Activated T-cell treated with anti-CD3 and anti-CD28 coated beads for 1 hour (primary cell): ENCODE results near the gene CPB1.

Experiments
- DNase-seq: peaks from one replicate; pipeline ENCODE4 v3.0.0-alpha.2; 2020; ENCODE audit warnings: low read depth

Gene CPB1

DNA sequence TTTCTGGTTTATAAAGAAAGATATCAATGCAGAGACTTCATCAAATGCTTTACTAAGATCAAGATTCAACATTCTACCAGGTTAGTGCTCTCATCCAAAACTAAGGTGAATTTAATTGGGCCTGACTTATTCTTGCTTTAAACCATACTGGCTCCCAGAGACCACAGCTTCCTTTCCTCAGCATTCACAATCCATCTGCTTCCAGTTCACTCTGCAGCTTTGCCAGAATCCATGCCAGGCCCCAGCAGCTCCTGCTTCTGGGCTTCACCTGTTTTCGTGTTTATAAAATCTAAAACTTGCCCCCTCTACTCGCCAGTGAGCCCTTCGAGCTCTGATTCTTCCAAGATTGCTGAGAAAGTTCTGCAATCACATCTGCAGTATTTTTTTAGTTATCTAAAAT, 2.3 kb downstream of the CPB1 start:
- DNase-seq, result no peak

DNA sequence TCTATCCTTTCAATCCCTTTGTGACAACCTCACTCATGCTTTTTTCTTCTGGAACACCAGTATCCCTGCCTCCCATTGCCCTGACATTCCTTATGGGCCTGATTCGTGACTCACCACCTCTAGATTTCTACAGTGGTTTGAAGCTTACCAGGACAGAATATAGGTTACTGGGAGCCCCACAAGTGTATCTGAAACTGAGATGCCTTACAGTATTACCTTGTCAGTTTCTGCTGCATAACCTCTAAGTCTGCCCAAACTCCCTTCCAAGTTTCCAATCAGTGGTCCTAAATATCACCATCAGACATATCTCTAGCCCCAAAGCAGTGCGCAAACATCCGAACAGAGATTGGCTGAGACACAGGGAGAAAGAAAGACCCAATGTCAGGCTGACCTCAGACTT, 5.6 kb downstream of the CPB1 start:
- no peak for DNase-seq

DNA sequence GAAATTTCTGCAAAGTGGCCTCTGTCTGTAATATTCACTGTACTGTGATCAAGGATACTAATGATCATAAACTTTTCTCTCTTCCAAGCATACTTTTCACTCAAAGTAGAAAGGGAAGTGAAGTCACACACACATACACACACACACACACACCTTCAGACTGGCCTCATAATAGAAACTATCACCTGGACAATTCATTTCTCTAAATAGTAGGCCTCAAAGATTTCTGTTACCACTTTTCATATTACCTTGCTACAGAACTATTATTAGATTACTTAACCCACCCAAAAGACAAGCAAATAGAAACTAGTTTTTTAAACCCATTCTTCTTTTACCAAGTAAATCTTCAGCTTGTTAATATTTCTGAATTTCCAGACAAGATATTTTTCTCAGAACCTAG, 12.2 kb downstream of the CPB1 start:
- DNase-seq, result no peak

DNA sequence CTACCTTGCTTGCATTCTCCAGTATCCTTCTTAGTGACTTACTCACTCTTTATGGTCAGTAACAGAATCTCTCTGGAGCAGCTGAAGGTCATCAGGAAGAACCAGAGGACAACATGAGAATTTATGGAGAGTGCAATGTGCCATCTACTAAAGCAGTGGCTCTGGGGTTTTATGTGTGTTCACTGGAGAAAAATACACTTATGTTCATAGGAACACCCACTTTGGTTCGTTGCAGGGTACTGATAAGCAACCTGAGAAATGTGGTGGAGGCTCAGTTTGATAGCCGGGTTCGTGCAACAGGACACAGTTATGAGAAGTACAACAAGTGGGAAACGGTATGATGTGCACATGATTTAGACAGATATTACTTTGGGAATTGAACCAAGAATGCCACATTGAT, 12.8 kb downstream of the CPB1 start:
- no peak for DNase-seq

DNA sequence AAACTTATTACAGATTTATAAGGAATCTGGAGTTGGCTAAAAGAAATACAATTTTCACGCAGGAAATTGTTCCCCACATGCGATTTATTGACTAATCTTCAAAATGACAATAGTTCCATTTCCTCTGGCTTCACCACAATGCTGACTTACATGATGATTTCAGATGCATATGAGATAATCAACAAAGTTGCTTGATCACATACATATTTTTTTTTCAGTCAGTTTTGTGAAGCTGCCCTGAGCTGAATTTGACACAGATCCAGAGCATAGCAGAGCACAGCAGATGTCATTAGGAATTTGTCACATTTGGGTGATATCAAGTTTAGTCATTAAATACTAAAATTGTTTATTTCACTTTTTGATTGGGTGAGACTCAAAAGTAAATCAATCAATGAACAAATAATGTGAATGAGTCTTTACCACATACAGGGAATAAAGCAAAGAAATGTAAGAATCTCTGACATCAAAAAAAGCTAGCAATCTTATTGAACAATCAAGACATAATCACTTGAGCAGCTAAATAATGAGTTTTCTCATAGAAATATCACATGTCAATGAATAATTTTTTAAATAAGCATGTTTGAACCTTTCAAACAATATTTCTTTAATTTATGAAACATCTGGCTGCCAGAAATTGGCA, 18.3 kb downstream of the CPB1 start:
- DNase-seq, result no peak

DNA sequence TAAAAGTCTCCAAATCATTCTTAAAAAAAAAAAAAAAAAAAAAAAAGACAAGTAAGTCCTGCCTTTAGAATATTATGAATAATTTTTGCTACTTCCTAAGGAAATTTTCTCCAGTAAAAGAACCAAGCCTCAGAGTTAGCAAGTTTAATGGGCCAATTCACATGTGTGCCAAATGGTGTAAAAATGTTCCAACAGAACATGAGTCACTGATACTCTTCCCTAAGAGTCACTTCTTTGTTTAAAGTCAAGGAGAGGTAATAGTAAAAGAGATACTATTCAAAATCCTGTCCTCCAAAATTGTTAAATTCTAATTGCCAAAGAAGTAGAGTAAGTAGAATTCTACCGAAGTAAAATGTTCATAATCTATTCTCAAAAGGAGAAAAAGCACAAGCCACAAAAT, 19.7 kb downstream of the CPB1 start:
- no peak for DNase-seq

DNA sequence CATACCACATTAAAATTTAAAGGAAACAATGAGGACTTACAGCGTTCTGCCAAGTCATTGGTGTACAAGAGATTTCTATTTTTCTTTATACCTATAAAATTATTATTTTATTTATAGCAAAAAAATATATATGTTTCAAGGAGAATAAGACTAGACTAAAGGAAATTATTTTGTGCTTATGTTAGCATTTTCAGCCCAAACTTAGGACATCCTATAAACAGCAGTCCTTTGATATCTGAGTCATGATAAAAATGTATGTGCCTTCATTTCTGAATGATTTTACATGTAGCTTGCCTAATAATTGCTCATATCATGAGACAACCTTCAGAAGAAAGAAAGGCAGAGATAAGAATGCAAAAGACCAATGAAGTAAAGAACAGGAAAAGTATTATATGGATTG, 20.8 kb downstream of the CPB1 start:
- DNase-seq, result no peak

DNA sequence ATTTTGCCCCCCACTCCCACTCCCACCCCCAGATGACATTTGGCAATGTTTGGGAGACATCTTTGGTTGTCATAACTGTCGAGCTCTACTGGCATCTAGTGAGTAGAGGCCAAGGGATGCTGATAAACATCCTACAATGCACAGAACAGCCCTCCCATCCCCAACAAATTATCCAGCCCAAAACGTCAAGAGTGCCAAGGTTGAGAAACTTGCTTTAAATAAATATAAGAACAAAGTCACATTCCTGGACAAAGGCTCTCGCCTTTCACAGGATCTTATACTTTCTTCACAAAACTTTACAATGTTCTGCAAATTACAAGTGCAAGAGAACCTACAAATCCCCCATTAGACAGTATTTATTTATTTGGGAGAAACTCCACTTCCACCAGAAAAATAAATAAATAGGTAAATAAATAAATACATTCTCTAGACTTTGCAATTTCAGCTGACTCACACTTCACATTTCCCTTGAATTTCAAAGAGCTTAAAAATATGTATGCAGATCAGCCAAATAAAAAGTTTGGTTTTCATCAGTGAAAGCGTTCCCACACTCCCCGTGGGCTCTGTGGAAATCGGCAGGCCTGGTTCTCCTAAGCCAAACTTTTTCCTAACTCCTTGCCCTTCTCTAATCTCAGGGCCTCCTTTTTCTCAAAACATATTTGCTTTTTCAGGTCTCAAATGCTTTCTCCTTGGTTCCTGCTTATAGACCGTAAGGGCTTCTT, 24.8 kb downstream of the CPB1 start:
- DNase-seq, result no peak

DNA sequence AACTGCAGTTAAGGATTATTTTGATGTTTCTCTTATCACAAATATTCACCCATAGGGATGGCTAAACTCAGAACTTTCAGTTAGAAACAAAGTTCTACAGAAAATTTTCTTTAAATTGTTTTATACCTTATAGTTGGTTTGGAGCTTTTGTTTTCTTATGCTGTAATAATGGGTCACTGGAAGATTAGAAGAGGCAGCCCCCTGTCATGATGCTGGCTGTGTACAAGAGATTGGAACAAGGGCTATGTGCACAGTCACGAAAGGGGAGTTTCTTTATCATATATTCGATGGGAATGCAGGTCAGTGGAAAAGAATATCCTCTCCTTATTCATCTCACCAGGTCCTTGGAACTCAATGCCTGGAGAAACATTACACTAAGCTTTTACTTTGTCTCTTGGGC, 25.5 kb downstream of the CPB1 start:
- no peak for DNase-seq

DNA sequence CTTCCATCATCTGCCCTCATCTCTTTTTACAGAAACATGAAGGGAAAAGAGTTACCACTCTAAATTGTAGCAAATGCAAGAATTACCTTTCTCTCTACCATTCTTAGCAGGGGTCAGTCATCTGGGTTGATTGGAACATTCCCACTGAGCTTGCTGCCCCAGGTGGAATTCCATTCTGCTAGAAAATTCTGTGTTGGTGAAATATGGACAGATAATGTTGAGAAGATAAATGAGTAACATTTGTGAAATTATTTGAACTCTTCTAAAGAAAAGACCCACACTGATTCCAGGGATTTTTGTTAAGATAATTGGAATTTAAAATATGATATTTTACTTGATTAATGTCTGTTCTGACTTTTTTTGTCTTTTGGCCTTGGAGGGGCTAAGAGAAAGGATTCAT, 26.4 kb downstream of the CPB1 start:
- no peak for DNase-seq

DNA sequence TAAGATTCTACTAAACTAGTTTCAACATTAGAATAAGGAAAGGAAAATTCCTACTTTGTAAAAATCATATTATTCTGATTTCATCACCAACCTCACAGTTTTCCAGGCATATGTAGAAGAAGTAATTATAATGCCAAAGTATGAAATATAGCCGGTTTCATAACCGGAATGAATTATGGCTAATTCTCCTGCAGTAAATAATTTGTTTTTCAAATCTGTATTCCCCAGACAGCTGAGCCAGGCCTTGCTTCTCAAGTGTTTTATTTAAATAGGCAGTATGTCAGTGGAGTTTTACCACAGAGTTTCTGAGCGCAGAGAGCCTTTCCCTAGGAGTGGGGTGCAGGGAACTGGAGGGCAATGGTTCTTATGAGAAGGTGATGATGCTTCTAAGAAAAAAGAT, 28.8 kb downstream of the CPB1 start:
- no peak for DNase-seq

DNA sequence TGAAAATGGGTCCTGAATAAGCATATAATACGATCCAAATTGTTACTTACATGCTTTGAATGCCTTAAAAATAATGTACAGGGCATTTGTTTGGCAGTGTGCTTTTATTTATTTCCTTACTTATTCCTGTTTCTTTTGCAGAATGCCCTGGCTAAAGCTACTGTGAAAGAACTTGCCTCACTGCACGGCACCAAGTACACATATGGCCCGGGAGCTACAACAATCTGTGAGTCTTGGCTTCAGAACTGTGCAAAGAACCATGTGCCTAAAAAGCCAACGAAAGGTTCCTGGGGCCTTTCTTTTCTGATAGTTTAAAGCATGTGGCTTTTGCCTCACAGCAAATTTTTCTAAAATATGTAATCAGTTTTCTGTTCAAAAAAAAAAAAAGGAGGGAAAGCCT, 29.7 kb downstream of the CPB1 start:
- no peak for DNase-seq

DNA sequence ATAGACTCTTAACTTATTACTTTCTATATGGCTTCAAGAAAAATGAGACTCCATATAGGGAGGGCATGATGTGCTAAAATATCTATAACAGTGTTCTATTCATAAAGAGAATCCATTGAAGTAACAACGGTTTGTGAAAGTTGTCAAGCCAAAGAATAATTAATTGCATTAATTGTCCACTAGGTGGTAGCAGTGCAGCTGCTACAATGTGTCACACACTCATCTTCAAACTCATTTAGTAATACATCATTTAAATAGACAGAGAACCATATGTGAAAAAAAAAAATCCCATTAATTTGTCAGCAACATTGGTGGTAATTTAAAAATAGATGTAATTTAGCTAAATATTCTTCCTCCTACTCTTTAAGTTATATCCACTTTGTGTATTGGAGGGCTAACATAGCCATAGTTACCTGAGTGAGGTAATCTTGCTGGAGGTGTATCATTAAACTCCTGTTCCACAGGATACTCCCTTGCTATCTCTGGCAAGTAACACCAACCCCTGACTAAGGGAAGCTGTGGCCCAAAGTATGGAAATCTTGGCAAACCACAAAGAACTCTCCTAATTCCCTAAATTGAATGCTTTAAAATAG, 33.8 kb downstream of the CPB1 start:
- DNase-seq, result no peak

DNA sequence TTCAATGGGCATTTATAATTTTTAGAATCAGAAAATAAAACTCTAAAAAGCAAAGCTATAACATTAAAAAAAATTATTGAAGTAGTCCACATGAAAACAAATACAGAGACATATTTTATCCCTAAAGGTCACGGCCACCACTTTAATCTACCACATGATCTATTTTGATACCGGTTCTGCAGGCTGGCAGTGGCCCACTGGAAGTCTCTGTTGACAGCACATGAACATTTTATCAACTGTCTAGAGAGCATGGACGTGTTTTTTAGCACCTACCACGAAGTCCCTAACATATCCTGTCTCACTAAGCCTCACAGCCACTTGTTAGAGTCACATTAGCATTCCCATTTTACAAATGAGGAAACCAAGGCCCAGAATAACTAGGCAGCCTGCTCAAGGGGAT, 35.7 kb downstream of the CPB1 start:
- no peak for DNase-seq

DNA sequence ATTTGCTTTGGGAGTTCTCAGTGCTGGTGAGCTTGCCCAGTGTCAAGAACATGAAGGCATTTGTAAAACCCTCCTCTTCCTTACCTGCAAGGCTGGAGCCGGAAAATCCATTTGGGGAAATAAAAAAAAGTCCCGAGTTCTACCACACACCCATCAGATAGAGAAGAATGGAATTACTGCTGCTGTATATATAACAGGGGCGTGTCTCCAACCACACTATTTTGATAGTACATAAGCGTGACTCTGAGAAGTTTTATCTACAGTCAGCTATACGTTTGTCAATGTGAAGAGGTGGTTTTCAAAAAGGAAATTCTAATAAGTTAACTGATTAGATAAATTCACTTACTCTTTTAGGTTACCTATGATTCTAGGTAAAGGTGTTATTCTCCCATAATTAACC, 36.2 kb downstream of the CPB1 start:
- no peak for DNase-seq

DNA sequence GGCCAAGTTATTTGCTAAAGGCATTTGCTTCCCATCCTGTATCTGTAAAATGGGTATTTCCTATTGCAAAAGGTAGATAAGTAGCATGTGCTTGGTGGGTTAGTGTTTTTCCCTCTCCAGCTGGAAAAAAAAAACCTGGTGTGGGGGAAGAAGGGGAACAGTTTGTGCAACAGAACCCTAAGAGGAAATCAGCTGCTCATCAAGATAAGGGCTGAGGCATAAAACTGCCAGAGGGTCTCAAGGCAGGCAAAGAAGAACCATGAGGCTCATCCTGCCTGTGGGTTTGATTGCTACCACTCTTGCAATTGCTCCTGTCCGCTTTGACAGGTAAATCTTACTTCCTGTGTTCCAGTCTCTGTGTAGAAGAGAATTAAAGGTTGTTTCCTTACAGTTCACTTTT, 37.4 kb downstream of the CPB1 start, which contains the start of gene CPA3:
Gene CPA3 (plus strand): TSS at position 248 of the 400 bp plus-strand sequence. CDS start 12 bp downstream, at position 260.
- DNase-seq, result no peak

DNA sequence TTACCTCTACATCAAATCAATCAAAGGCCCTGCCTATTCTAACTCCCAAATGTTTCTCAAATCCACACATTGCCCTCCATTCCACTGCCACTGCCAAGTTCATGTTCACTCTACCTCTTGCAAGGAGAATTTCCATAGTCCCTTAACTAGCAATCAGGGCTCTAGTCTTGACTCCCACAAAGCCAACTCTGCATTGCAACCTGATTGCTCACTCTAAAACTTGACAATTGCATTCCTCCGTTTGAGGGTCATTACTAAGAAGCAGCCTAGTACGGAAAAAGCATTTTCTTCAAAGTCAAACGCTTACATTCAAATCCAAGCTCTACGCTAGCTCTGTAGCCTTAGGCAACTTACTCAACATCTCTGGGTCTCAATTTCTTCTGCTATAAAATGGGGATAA, 38.6 kb downstream of the CPB1 start:
- DNase-seq, result no peak

DNA sequence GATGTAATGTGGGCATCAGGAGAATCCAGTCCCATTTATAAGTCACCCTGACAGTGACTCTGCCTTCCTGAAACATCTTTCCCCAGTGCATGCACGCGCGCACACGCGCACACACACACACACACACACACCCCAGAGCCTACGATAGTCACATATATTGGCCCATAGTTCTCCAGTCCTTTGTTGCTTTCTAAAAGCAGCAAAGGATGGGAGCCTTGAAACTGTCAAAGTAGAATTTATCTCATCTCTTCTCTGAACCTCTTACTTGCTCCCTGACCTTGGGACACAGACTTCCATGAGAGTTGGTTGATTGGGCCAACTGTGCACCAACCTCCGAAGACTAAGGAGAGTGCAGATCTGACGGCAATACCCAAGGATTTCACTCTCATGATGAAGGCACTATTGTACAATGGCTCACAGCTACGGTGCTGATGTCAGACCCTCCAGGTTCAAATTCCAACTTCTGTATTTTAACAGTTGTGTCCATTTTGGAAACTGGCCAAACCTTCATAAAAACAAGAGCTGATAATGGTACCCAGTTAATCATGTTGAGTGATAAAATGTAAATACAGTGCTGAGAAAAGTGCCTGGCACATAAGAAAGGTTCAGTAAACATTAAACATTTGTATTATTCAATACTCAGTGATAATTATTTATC, 45.8 kb downstream of the CPB1 start:
- DNase-seq, result no peak

DNA sequence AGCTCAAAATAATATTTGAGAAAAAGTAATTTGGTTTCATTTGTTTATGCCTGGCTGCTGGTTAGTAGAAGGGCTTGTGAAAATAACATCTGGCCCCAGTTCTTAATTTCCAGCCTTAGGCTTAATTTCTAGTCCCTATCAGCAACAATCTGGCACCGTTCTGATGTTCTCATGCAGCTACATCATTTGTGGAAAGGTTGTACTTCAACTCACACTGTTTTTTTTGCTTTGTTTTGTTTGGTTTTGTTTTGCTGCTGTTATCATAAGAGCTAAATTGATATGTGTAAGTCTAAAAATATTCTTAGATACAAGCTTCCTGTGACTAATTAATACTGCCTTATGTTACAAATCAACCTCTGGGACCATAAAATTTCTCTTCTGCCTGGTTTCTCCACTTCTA, 46.4 kb downstream of the CPB1 start:
- no peak for DNase-seq

DNA sequence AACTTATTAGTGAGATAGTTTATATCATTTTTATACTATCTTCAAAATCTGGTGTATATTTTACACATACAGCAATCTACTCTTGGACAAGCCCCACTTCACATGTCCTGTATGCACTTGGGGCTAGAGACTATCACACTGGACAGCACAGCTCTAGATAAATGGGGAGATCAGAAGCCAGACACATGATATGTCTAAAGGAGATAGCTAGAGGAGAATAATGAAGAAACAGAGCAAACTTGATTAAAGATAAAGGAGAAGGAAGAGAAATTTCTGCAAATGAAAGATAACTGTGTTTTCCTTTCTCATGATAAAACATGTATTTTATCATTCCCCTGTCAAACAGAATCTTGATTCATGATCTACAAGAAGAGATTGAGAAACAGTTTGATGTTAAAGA, 50.5 kb downstream of the CPB1 start:
- no peak for DNase-seq

DNA sequence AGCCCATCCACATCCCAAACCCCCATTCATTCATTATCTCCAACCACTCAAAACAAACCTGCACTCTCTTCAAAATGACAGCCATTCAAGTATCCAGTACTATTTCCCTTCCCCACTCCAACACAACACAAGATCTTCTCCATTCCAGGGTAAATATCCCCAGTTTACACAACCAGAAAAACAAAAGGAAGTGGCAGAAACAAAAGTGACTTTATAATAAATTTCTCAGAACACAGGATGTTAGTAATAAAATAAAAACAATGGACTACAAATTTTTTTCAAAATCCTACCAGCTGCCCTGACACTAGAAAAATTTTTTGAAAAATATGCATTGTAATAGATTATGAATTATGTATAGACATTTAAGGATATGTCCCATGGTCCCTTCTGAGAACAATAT, 51.6 kb downstream of the CPB1 start:
- DNase-seq, result no peak

DNA sequence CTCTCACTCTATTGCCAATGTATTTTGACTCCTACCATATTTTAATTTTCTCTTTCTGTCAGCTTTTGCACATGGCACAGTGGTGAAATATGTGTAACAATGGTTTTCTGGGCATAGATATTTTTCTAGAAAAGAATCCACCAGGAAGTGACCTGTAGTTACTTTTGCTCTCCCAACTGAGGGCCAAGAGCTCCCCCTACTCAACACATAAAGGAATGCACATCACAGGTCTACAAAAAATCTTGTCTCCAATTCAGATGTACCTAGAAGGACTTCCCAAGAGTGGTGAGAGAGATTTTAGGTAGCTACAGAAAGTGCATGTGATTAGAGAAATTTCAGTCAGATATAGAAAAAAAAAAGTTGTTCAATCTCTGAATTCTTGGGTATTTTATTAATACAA, 53.1 kb downstream of the CPB1 start:
- DNase-seq, result no peak

DNA sequence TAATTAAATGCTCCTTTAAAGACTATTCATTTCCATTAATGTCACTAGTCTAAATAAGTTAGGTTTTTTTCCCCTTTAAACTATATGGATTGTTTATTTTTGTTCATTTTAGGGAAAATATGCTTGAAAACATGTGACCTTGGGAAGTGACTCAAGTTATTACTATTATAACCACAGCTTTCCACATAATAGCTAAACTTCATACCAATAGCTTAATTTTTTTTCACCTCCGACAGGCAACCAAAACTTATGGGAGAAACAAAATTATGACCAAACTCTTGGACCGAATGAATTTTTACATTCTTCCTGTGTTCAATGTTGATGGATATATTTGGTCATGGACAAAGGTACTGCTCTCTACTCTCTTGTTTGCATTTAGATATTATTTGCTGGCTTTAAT, 53.7 kb downstream of the CPB1 start:
- DNase-seq, result no peak
